ENCODE data around the gene CCDC154.
"Not testable (repeated sequence)": the region's sequence is repeated elsewhere in the genome, so short reads cannot be mapped to it uniquely, and the experiment has no call there.

The CCDC154 gene

GRCh38 chr16:1454561-1454960 is 10.2 kb upstream of the CCDC154 start:
- DNase-seq: no peak

- DNase-seq: no peak
Observed at GRCh38 chr16:1453316-1453715, 9.0 kb upstream of the CCDC154 start.

GRCh38 chr16:1452530-1452929 is 8.2 kb upstream of the CCDC154 start:
- DNase-seq: no peak

- no peak for DNase-seq
Observed at GRCh38 chr16:1451702-1452392, 7.5 kb upstream of the CCDC154 start.

GRCh38 chr16:1450841-1451240 is 6.5 kb upstream of the CCDC154 start:
- no peak for DNase-seq

GRCh38 chr16:1450218-1450617 is 5.9 kb upstream of the CCDC154 start:
- no peak for DNase-seq

GRCh38 chr16:1449201-1449788 is 4.9 kb upstream of the CCDC154 start:
- no peak for DNase-seq

- DNase-seq: no peak
Observed at GRCh38 chr16:1448536-1449116, 4.3 kb upstream of the CCDC154 start.

- no peak for DNase-seq
Observed at GRCh38 chr16:1447965-1448364, 3.6 kb upstream of the CCDC154 start.

GRCh38 chr16:1446296-1447080 is 2.1 kb upstream of the CCDC154 start:
- no peak for DNase-seq

- DNase-seq: no peak
Observed at GRCh38 chr16:1445518-1446203, 1.3 kb upstream of the CCDC154 start.

- no peak for DNase-seq
Observed at GRCh38 chr16:1444730-1445517, 568 bp upstream of the CCDC154 start.

GRCh38 chr16:1443403-1443973 is 868 bp downstream of the CCDC154 start:
- no peak for DNase-seq

GRCh38 chr16:1442697-1443096 is 1.7 kb downstream of the CCDC154 start:
- no peak for DNase-seq

GRCh38 chr16:1441391-1441829 is 2.9 kb downstream of the CCDC154 start:
- DNase-seq: no peak

- not testable (repeated sequence) for DNase-seq
Observed at GRCh38 chr16:1439699-1440074, 4.7 kb downstream of the CCDC154 start.

GRCh38 chr16:1439058-1439698 is 5.2 kb downstream of the CCDC154 start:
- DNase-seq: no peak

- DNase-seq: no peak
Observed at GRCh38 chr16:1438229-1439057, 5.9 kb downstream of the CCDC154 start.

GRCh38 chr16:1437606-1438005 is 6.8 kb downstream of the CCDC154 start:
- no peak for DNase-seq

- no peak for DNase-seq
Observed at GRCh38 chr16:1436731-1437355, 7.5 kb downstream of the CCDC154 start.
